K562 (cell line): ENCODE measurements around the gene USP8. TPM values are rescaled to one million over a fixed set of nuclear protein-coding genes. Genes with fewer than 3 reads are reported as not detected.
"Not testable (repeated sequence)": the region's sequence is repeated elsewhere in the genome, so short reads cannot be mapped to it uniquely, and the experiment has no call there.

ENCODE experiments used
- ATAC-seq: fragments of 200-7000 bp; cut with Tn5 transposase; 3 replicates; pipeline ENCODE4 v1.9.1; 2020; ENCODE audit warnings: moderate library complexity
- BruUV-seq: library from RNA; stranded (reverse); fragments of 400-500 nt; replicated peaks from 2 replicates; lab custom pipeline; 2021; lab: Mats Ljungman, UMichigan
- CTCF ChIA-PET: fragments of 300-600 bp; formaldehyde crosslinking; extraction: SDS; loops from one replicate; lab custom pipeline; 2021; ENCODE audit warnings: low intra/inter-chr PET ratio; lab: Yijun Ruan, JAX
- POLR2A ChIA-PET: fragments of 300-600, 350-650 bp; sonication (Branson Sonifier 250); formaldehyde crosslinking; extraction: SDS; loops from one replicate; lab custom pipeline; 2021; ENCODE audit warnings: antibody characterized with exemption, inconsistent platforms; lab: Yijun Ruan, JAX
- DNase-seq, 4 experiments: peaks; one replicate each; pipeline versions ENCODE4 v3.0.0 to v3.0.0-alpha.2; 2011 to 2018; ENCODE audit warnings: low spot score in 3 of 4, mixed read lengths in 3 of 4; ENCODE audit errors: extremely low read depth in 1 of 4
- FAIRE-seq: peaks from 2 replicates; lab custom pipeline; 2011; peaks lifted over from hg19 to GRCh38; lab: Jason Lieb, UNC
- H2AFZ ChIP-seq: 2 replicates; pipeline ENCODE4 v1.6.0; 2011; ENCODE audit warnings: low read depth, low read length, control low read depth, inconsistent platforms
- H3K27ac ChIP-seq: fragments of 200-600 bp; 3 replicates; pipeline ENCODE4 v1.8.0; 2011; ENCODE audit warnings: low read depth, mild to moderate bottlenecking, control low read depth, inconsistent platforms, low read length, moderate library complexity, mixed read lengths; ENCODE audit errors: extremely low read depth
- H3K27me3 ChIP-seq, 2 experiments: fragments of 300-600 bp in 1 of 2; 2 replicates in 1 of 2; 3 replicates in 1 of 2; pipeline versions ENCODE4 v1.6.0 to v1.8.0; 2011; ENCODE audit warnings: inconsistent platforms in 2 of 2, low read length in 2 of 2, mild to moderate bottlenecking in 1 of 2, mixed read lengths in 1 of 2, moderate library complexity in 1 of 2; ENCODE audit not compliant: control insufficient read depth in 2 of 2, insufficient read depth in 2 of 2
- H3K36me3 ChIP-seq: fragments of 300-600 bp; 3 replicates; pipeline ENCODE4 v1.8.0; 2011; ENCODE audit warnings: mild to moderate bottlenecking, low read length, inconsistent platforms; ENCODE audit not compliant: control insufficient read depth, insufficient read depth
- H3K4me1 ChIP-seq, 2 experiments: fragments of 200-600 bp in 1 of 2; replicated peaks in 1 of 2; 2 replicates in 1 of 2; 3 replicates in 1 of 2; pipeline versions ENCODE4 v1.5.1 to v1.8.0; 2011; ENCODE audit warnings: inconsistent platforms in 2 of 2, low read length in 2 of 2, mild to moderate bottlenecking in 1 of 2, mixed read lengths in 1 of 2, moderate library complexity in 1 of 2; ENCODE audit not compliant: control insufficient read depth in 2 of 2, insufficient read depth in 2 of 2
- H3K4me2 ChIP-seq: 2 replicates; pipeline ENCODE4 v1.6.1; 2011; ENCODE audit warnings: low read length, control low read depth, inconsistent platforms, mixed read lengths; ENCODE audit not compliant: insufficient read depth
- H3K4me3 ChIP-seq: fragments of 200-600 bp; sonication (generic), shearing (Covaris generic); 2 replicates; pipeline ENCODE4 v1.5.1; 2016; ENCODE audit warnings: control low read depth, inconsistent platforms
- H3K79me2 ChIP-seq: fragments of 200-600 bp; 3 replicates; pipeline ENCODE4 v1.8.0; 2011; ENCODE audit warnings: low read length, inconsistent platforms; ENCODE audit not compliant: control insufficient read depth, insufficient read depth
- H3K9ac ChIP-seq, 2 experiments: 2 replicates each; pipeline versions ENCODE4 v1.6.0 to v1.6.1; 2011; ENCODE audit warnings: low read depth in 2 of 2, low read length in 2 of 2, control low read depth in 1 of 2, inconsistent platforms in 1 of 2, mild to moderate bottlenecking in 1 of 2, mixed read lengths in 1 of 2; ENCODE audit not compliant: insufficient read depth in 1 of 2
- H3K9me1 ChIP-seq: one replicate; pipeline ENCODE4 v1.6.0; 2011; ENCODE audit warnings: inconsistent platforms, mild to moderate bottlenecking, low read length, moderate library complexity; ENCODE audit not compliant: control insufficient read depth, insufficient read depth
- H3K9me3 ChIP-seq: replicated peaks from 2 replicates; pipeline ENCODE4 v1.5.1; 2011; ENCODE audit warnings: low read depth, low read length, inconsistent platforms; ENCODE audit not compliant: control insufficient read depth, insufficient read depth
- H4K20me1 ChIP-seq: replicated peaks from 2 replicates; pipeline ENCODE4 v1.6.1; 2011; ENCODE audit warnings: low read length, inconsistent platforms, mixed read lengths; ENCODE audit not compliant: control insufficient read depth, insufficient read depth
- ARID1B ChIP-seq: fragments of 450-650 bp; IDR thresholded peaks from 2 replicates; pipeline ENCODE4 v1.6.1; 2016; ENCODE audit warnings: antibody characterized with exemption, mild to moderate bottlenecking, inconsistent platforms
- C11orf30 ChIP-seq: fragments of 450-650 bp; IDR thresholded peaks from 2 replicates; pipeline ENCODE4 v1.6.1; 2016; ENCODE audit warnings: low read depth, mild to moderate bottlenecking
- CTBP1 ChIP-seq: fragments of 450-650 bp; IDR thresholded peaks from 2 replicates; pipeline ENCODE4 v1.6.1; 2016; ENCODE audit warnings: borderline replicate concordance
- EP400 ChIP-seq: fragments of 450-650 bp; IDR thresholded peaks from 2 replicates; pipeline ENCODE4 v1.6.1; 2017; ENCODE audit warnings: antibody characterized with exemption, mild to moderate bottlenecking, moderate library complexity
- GABPA ChIP-seq: fragments of 200-800 bp; sonication (Bioruptor generic); conservative IDR thresholded peaks from 2 replicates; pipeline ENCODE4 v1.6.1; 2016; ENCODE audit warnings: low read depth, missing genetic modification characterization, missing compliant biosample characterization
- HEY1 ChIP-seq: fragments of 250-450 bp; sonication (Bioruptor Pico); IDR thresholded peaks from 2 replicates; pipeline ENCODE4 v1.5.0; 2020; ENCODE audit warnings: mild to moderate bottlenecking, moderate library complexity, borderline replicate concordance
- MAFF ChIP-seq: IDR thresholded peaks from 2 replicates; pipeline ENCODE4 v1.6.1; 2012; ENCODE audit warnings: low read length, improper control_type of control experiment
- NR3C1 ChIP-seq: sonication (generic); formaldehyde crosslinking; IDR thresholded peaks from 2 replicates; pipeline ENCODE4 v1.8.1; 2022; ENCODE audit warnings: missing genetic modification reagents
- SPI1 ChIP-seq: IDR thresholded peaks from 2 replicates; pipeline ENCODE4 v1.6.1; 2011; ENCODE audit warnings: low read depth, low read length, control low read depth, borderline replicate concordance
- ZNF316 ChIP-seq: fragments of 450-650 bp; IDR thresholded peaks from 2 replicates; pipeline ENCODE4 v1.6.1; 2016
- ZNF398 ChIP-seq: fragments of 250-450 bp; sonication (Bioruptor Pico); IDR thresholded peaks from 2 replicates; pipeline ENCODE4 v1.8.0; 2021; ENCODE audit warnings: moderate library complexity, mild to moderate bottlenecking, inconsistent platforms
- ZNF551 ChIP-seq: fragments of 250-450 bp; sonication (Bioruptor Pico); IDR thresholded peaks from 2 replicates; pipeline ENCODE4 v1.5.0; 2021; ENCODE audit warnings: mild to moderate bottlenecking, moderate library complexity
- ZNF699 ChIP-seq: fragments of 250-450 bp; sonication (Bioruptor Pico); IDR thresholded peaks from 2 replicates; pipeline ENCODE4 v1.8.0; 2021; ENCODE audit warnings: mild to moderate bottlenecking, moderate library complexity; ENCODE audit not compliant: insufficient replicate concordance
- WGBS: fragments of 100-300 bp; shearing (Covaris generic); methylation state at CpG from one replicate; pipeline ENCODE4 v1.1.6; 2016; ENCODE audit warnings: low coverage, mixed read lengths; ENCODE audit not compliant: insufficient coverage; ENCODE audit errors: missing lambda C conversion rate; 5-methylcytosine and 5-hydroxymethylcytosine counted together
- in situ Hi-C: fragments of 300-500 bp; cut with MboI; formaldehyde crosslinking; loops from 4 replicates; pipeline ENCODE4 v1.15.0; 2018; ENCODE audit warnings: inconsistent platforms, mixed read lengths
- intact Hi-C: fragments of 100-400 bp; cut with micrococcal nuclease; formaldehyde crosslinking; loops from 2 replicates; pipeline ENCODE4 v1.14.2; 2022
- polyA plus RNA-seq, 8 experiments: library from polyadenylated mRNA; depleted of rRNA in 4 of 8; stranded (reverse) in 5 of 8; unstranded in 3 of 8; fragments of >200 nt; fragmentation: Nextera tagmentation in 2 of 8; fragmentation: Illumina TruSeq in 1 of 8; extraction: Ambion mirVana in 2 of 8; extraction: Trizol in 1 of 8; gene quantifications; 2 replicates each; pipeline versions ENCODE4 v1.2.1 to v1.2.3, GENCODE V29; 2011 to 2014; ENCODE audit warnings: inconsistent platforms in 1 of 8, missing spikeins in 1 of 8
- total RNA-seq, 7 experiments: library from RNA; depleted of rRNA in 6 of 7; stranded (reverse); fragments of >200 nt in 6 of 7; fragmentation: Illumina TruSeq in 2 of 7; extraction: Trizol in 2 of 7; gene quantifications; 2 replicates each; pipeline versions ENCODE4 v1.2.1 to v1.2.3, GENCODE V29; 2011 to 2021; ENCODE audit warnings: low replicate concordance in 1 of 7

Gene USP8
- total and polyA plus RNA-seq, 9 of the 15 experiments (the other 6 are each of a cell fraction or from before 2014, with no cell fraction given): 35.1 to 58.4 (median 46.1) TPM

GRCh38 chr15:50382408-50382807 is 41.8 kb upstream of the USP8 start:
- H3K9me1 ChIP-seq, in situ Hi-C loops, H3K9me3 ChIP-seq, H4K20me1 ChIP-seq, FAIRE-seq, BruUV-seq, H3K4me1 ChIP-seq, H3K9ac ChIP-seq, ATAC-seq, H3K4me2 ChIP-seq, H3K27me3 ChIP-seq, H3K36me3 ChIP-seq, DNase-seq, H3K27ac ChIP-seq, H3K79me2 ChIP-seq, intact Hi-C loops, H3K4me3 ChIP-seq: not testable (repeated sequence)
- H2AFZ ChIP-seq: peak overlapping the region; percentile 53
- peak; percentile 24; the same call in 1 of the 2 replicates for TF ChIP-seq SPI1
- 52% methylated on average over 3 of the region's 5 CpGs for WGBS
- ChIA-PET CTCF (interaction anchor here (0.6 kb wide), 1 partner anchor 1109 kb away, joined by 3 read pairs; no protein-coding TSS in a partner anchor), POLR2A (interaction anchor here (1.1 to 2.1 kb wide), 2 partner anchors 8 to 158 kb away, joined by 3 to 9 read pairs; no protein-coding TSS in a partner anchor)

- peak overlapping the region; percentile 92 for H2AFZ ChIP-seq
- H4K20me1 ChIP-seq: no peaks in the 10 kb centered on the region
- H3K9ac ChIP-seq: no peak overlapping the region; a peak in 1 of 4 replicates
- no peaks in the 10 kb centered on the region for H3K36me3 ChIP-seq
- CTCF ChIA-PET: no interaction called here
- peak overlapping the region; percentile 64 for H3K27ac ChIP-seq
- no peak overlapping the region for H3K4me2 ChIP-seq
- no peaks in the 10 kb centered on the region for H3K27me3 ChIP-seq
- peaks cover 4% of the 10 kb centered on the region for H3K9me1 ChIP-seq
- peaks cover 0 to 10% of the 10 kb centered on the region in 2 experiments; a peak in 3 of 5 replicates for H3K4me1 ChIP-seq
- WGBS: 23% methylated on average over 4 of the region's 4 CpGs
- H3K4me3 ChIP-seq: no peak overlapping the region
- FAIRE-seq: peak; percentile 6
- in situ Hi-C loops (no loop called here), intact Hi-C loops (no loop called here)
- DNase-seq: peak in 1 of 4 experiments; percentile 21
- H3K79me2 ChIP-seq: no peaks in the 10 kb centered on the region
- ATAC-seq: peak; percentile 80
- BruUV-seq: no TSS peak
- POLR2A ChIA-PET: interaction anchor here (0.5 to 1.8 kb wide), 4 partner anchors 9 to 320 kb away, joined by 3 to 9 read pairs (median 3); no protein-coding TSS in a partner anchor
- no peaks in the 10 kb centered on the region for H3K9me3 ChIP-seq
- TF ChIP-seq ZNF316: peak; percentile 69; the same call in 1 of the 2 replicates
- TF ChIP-seq ZNF551: no peak
- TF ChIP-seq C11orf30: peak; percentile 70
- no peak for TF ChIP-seq NR3C1 (CRISPR knock-in tag)
- TF ChIP-seq GABPA (tag): no peak
- peak; percentile 49; the same call in 1 of the 2 replicates for TF ChIP-seq SPI1
- TF ChIP-seq HEY1 (CRISPR knock-in tag): no peak
- TF ChIP-seq ARID1B: no peak
- peak; percentile 46; the same call in 1 of the 2 replicates for TF ChIP-seq MAFF
- 0 out of 2 replicates have a peak, but pooled peaks have one; percentile 12 for TF ChIP-seq CTBP1
- no peak for TF ChIP-seq ZNF699 (CRISPR knock-in tag)
- TF ChIP-seq ZNF398 (CRISPR knock-in tag): no peak
- TF ChIP-seq EP400: no peak
Measured at GRCh38 chr15:50390554-50391264, 33.5 kb upstream of the USP8 start.
